Astrocyte (in vitro differentiated cells and primary cell): ENCODE measurements around the gene LRP1B.

Experiments
- CTCF ChIP-seq: IDR thresholded peaks from 2 replicates; pipeline ENCODE4 v1.5.1; 2011; ENCODE audit warnings: low read depth, mild to moderate bottlenecking, inconsistent platforms, low read length, moderate library complexity; ENCODE audit not compliant: insufficient read depth
- EZH2 ChIP-seq: IDR thresholded peaks from 2 replicates; pipeline ENCODE4 v1.6.1; 2012; ENCODE audit warnings: mild to moderate bottlenecking, low read length, inconsistent platforms; ENCODE audit not compliant: insufficient read depth

- no peak for TF ChIP-seq CTCF
- TF ChIP-seq EZH2 = no peak
These were observed 968.5 kb downstream of the LRP1B start for GRCh38 chr2:141162314-141162713.
